Stimulated activated CD4-positive, alpha-beta T cell treated with anti-CD3 and anti-CD28 coated beads, Interleukin-2, amount 100 ng/mL, for 24 hours (primary cell): ENCODE data around the gene NSMCE1.
A peak's percentile ranks its signal among the peaks of the same experiment; 100 is the strongest.

Experiments used
- DNase-seq, 2 donors: peaks; one replicate each; pipeline ENCODE4 v3.0.0-alpha.2; 2020

The NSMCE1 gene

DNA sequence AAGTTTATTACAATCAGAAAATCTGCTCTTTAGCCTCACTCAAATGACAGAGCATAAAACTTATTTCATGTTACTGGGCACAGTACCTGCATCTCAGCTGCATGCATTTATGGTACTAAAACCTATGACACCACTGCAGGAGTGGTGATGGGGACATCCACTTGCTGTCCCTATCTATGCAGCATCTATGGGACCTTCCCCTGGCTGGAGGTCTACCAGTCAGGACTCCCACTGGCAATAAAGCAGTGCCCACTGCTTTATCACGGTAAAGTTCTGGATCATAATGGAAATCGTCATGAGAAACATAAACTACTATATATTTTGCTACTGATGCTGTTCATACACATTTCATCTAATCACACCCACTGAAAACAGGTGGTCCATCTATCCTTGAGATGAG is 26.2 kb downstream of the NSMCE1 start:
- DNase-seq: no peak

GRCh38 chr16:27241658-27242057 is 26.9 kb downstream of the NSMCE1 start:
- DNase-seq: no peak

DNA sequence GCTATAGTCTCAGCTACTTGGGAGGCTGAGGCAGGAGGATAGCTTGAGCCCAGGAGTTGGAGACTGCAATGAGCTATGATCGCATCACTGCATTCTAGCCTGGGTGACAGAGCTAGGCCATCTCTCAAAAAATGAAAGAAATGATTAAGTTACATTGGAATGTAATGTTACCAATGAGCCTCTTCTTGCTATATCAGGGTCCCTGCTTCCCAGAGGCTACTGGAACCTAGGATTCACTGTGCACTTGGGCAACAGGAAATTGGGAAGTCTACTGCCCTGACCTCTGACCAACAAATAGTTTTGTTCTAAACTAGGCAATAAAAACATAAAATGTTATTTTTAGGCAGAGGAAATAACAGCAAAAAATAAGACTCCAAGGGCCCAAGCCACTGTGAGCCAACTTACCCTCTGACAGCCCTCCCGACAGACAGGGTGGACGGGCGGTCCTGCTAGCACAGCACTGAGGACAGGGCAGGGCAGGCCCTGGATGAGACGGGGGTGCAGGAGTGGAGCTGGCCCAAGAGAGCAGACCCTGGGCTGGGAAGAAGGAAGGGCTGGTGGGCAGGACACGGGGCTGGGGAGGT is 27.5 kb downstream of the NSMCE1 start:
- DNase-seq: no peak

GRCh38 chr16:27239906-27240655 is 28.5 kb downstream of the NSMCE1 start:
- DNase-seq: no peak

DNA sequence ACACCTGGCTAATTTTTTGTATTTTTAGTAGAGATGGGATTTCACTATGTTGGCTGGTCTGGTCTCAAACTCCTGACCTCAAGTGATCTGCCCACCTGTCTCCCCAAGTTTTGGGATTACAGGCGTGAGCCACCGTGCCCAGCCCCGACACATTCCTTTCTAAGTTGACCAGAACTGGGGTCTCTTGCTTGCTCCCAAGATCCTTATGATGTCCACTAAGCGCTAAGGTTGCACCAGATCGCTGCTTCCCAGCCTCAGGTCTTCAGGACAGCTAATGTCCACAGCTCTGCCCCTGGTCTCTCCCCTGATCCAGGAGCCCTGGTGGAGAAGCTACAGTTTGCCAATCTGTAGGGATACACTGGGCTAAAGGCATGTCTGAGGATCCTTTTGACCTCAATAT is 29.5 kb downstream of the NSMCE1 start:
- DNase-seq: no peak

DNA sequence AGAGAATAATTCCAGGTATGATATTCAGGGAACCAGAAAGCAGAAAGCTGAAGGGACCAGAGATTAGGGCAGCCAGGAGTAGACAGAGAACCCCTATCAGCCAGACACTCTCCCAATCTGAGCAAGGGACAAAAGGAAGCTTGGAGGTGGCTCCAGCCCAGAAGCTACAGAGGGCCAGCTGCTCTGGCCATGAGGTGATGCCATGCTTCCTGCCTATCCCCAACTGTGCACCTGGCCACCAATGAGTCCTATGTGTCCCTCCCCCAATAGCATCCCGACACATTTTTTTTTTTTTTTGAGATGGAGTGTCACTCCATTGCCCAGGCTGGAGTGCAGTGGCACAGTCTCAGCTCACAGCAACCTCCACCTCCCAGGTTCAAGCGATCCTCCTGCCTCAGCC is 30.0 kb downstream of the NSMCE1 start:
- no peak for DNase-seq

- peak; percentile 58 to 61 for DNase-seq
Measured at GRCh38 chr16:27238016-27238587, 30.5 kb downstream of the NSMCE1 start.

- DNase-seq: peak; percentile 77 to 83
Measured at GRCh38 chr16:27237219-27238015, 31.2 kb downstream of the NSMCE1 start.

- DNase-seq: no peak
Measured at GRCh38 chr16:27236635-27237218, 31.8 kb downstream of the NSMCE1 start.

GRCh38 chr16:27235938-27236245 is 32.7 kb downstream of the NSMCE1 start:
- DNase-seq: no peak

DNA sequence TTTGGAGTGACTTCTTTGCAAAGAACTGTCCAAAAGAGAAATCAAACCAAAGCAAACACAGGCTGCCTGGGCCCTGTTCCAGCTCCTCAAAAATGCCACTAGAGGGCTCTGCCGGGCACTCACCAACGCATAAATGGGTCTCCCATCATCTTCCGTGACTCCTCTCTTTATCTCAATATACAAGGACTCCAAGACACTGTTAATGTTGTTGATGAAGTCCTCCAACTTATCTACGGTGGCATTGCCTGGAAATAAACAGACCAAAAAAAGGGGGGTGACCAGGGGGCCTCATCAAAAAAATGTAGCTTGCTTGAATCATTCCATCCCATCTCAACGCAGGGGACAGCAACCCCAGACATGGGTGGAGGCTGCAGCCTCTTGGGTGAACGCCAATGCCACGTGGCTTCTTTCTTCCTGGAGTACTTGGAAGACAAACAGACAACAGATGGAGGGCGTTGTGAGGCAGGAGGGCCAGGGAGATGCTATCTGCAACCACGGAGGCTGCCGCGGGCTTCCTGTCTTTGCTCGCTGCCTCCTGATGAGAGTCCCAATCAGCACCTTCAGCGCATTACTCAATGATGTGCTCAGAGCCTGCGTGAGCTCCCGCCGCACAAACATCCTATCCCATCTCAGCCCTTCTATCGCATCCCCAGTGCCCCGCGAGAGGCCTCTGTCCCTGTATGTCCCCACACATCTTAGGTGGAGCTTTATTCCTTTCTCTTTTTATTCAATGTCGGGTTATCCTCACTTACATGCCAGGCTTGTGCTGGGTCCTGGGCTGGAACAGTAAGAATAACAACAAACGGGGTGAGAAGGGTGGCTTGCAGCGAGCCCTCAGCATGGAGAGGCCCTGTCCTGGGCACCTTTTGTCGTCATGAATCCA is 33.3 kb downstream of the NSMCE1 start:
- peak; percentile 74 to 80 for DNase-seq

DNA sequence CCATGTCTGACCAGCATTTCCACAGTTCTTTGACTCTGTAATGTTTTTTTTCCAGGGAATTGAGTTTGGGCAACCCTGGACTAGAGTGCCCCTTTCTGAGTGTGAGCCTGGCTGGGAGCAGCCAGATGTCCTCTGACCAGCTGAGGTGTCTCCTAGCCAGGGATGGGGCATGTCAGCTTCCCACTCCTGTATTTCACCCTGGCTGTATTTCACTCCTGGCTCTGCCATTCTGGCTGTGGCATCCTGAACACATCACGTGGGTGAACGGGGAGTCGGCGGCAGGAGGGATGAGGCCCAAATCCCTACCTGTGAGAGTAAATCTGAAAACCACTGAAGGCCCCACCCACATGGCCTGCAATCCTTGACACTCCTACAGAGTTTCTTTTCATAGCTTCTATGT is 34.0 kb downstream of the NSMCE1 start:
- DNase-seq: no peak

- DNase-seq: no peak
Measured at GRCh38 chr16:27234171-27234570, 34.4 kb downstream of the NSMCE1 start.

- DNase-seq: no peak
Measured at GRCh38 chr16:27233731-27234130, 34.8 kb downstream of the NSMCE1 start.

DNA sequence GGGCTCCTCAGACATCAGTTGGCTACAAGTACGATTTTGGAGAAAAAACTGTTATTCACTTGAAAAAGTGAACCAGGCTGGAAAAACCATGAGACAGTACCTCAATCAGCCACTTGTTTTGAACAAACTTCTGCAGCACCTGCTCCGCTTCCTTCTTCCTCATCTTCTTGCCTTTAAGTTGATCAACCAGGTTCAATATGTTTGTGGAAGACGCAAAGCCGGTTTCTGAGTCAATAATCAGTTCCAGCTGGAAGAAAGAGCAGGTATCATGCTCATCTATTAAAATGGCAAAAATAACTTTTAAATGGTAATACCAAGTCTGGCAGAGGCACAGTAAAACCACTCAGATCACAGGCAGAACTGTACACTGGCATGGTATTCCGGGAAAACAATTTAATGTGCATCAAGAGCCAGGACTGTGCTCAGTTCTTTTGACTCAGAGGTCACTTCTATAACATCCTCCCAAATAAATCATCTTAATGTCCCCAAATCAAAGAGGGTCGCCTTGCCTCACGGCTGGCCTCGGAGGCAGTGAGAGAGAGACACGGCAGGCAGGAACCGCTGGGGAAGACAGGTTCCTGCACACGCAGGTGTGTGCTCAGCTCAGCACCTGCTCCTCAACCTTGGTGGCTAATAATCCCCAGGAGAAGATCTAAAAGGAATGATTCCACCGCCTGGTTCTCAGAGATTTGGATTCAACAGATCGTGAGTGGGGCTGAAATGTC is 35.5 kb downstream of the NSMCE1 start:
- DNase-seq: no peak

DNA sequence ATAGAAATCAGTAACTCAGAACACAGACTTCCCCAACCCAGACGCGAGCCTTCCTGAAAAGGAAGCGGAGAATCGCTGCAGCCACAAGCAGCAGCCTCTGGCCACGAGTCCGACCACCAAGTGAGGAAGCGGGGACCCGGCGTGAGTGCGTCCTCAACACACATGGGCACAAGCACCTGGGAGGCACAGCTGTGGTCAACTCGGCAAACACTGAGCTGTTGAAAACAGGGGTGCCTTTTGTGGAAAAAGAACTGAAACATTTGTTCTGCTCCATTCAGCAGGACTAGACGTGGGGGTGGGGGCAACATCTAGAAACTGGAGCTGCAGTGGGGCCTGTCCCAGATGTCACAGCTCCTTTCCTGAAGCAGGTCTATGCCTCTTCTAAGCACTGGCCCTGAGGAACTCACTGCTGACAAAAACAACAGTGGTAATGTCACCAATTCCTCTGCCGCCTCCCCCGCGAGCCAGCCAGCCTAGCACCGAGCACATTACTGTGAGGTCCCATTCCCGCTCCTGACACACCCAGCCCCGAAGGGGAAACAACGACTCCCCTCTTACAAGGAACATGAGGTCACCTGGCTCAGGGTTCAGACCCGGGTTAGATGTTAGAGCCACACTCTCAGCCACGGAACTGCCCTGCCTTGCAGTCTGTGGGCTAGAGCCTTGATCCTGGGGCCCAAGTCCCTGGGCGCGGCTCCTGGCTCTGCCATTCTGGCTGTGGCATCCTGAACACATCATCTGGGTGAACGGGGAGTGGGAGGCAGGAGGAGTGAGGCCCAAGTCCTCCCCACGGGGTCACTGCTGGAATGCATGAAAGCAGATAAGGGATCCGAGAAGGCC is 36.3 kb downstream of the NSMCE1 start:
- peak; percentile 60 to 64 for DNase-seq

GRCh38 chr16:27231692-27232060 is 36.9 kb downstream of the NSMCE1 start:
- no peak for DNase-seq

- peak; percentile 69 to 70 for DNase-seq
Measured at GRCh38 chr16:27230562-27231001, 38.0 kb downstream of the NSMCE1 start.

DNA sequence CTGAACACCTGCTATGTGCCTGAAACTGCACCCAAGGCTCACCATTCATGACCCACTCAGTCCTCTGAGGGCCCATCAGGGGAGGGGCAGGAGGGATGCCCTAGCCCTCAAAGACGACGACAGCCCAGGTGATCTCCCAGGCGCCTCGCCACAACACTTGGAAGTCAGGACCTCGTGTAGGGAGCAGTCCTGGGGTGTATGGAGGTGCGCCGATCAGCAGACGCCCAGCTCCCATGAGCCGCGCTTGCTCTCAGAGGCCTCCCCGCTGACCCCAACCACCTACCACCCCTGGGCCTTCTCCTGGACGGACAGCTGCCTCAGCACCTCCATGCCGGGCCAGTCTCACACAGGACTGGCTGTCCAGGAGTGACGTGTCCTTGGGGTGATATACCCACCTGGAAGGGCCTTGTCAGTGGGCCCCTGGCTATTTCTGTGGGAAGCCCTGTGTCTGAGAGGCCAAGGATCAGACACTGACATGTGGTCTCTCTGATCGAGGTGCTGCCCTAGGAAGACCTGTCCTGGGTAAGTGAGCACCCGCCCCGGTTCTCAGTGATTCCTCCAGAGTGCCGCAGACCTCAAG is 38.6 kb downstream of the NSMCE1 start:
- no peak for DNase-seq
